ENCODE measurements around the gene ALOX15.
"Not testable (repeated sequence)": the region's sequence is repeated elsewhere in the genome, so short reads cannot be mapped to it uniquely, and the experiment has no call there.

The ALOX15 gene

DNA sequence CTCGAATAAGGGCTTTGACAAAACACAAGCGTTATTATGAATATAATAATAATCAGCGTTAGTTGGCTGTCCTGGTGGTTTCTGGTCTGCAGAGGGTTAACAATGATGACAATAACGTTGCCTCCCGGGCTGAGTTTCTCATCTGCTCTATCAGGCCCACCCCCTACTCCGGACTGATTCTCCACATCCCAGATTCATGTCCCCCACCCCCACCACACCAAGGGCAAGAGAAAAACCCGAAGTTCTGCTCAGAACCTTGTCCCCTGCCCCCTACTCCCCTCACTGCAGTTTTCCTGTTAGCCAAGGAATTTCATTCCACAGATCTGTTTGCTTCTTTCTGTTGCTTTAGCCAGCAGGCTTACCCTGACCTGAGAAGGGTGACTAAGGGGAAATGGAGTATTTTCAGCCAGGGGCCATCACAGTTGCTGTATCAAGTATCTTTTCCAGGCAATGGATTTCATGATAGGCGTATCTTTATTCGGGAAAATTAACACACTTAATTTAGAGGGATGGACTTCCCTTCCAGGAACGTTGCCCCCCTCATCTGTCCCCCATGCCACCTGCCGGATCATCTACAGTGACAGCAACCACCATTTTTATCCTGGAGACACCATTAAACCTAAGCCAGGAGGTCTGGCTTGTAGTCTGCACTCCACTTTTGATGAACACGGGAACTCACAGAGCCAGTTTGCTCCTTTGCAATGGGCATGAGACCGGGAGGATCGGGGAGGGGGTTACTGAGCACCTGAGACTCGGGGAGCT, 23.7 kb downstream of the ALOX15 start:
- no peaks in the 10 kb centered on the region for H3K4me1 Mint-ChIP-seq
- H3K27ac Mint-ChIP-seq: no peak overlapping the region
- no peaks in the 10 kb centered on the region for H3K36me3 Mint-ChIP-seq (ENCODE audit: low read depth)
- H3K27me3 Mint-ChIP-seq: peaks cover 11% of the 10 kb centered on the region
- no peaks in the 10 kb centered on the region for H3K9me3 Mint-ChIP-seq
- DNase-seq (no peak), ATAC-seq (no peak)
- H3K4me3 Mint-ChIP-seq: no peak overlapping the region

DNA sequence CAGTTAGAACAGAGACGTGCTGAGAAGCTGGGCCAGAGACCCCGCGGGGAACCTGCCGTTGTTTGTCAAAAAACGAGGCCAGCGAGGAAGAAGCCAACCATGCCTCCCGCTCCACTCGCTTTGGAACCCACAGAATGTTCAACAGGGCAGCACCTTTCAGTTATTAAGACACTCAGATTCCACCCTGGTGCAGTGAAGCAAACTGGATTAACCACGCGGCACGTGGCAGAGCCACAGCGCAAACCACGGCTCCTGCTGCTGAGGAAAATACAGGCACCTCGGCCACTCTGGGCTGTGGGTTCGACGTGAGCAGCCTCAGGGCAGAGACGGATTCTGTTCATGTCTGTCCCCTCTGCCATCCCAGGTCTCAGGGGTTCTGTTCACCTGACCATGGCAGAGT, 24.4 kb downstream of the ALOX15 start:
- Mint-ChIP-seq H3K4me1 (no peaks in the 10 kb centered on the region), H3K9me3 (no peaks in the 10 kb centered on the region), H3K36me3 (ENCODE audit: low read depth) (no peaks in the 10 kb centered on the region), H3K27me3 (peaks cover 11% of the 10 kb centered on the region), H3K4me3 (no peak overlapping the region), H3K27ac (no peak overlapping the region)
- DNase-seq (no peak), ATAC-seq (no peak)

DNA sequence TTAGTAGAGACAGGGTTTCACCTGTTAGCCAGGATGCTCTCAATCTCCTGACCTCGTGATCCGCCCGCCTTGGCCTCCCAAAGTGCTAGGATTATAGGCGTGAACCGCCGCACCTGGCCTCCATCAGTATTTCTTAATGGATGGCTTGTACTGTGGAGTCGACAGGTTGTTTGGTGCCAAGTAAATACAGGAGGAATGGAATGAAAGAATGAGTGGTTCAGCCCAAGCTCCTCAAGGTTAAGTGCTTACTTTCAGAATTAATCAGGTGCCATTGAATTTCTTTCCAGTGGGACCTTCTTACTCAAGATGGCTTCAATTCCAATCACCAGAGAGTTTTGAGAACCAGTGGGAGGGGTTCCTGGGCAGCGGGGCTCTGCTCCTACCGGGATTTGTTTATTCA, 25.0 kb downstream of the ALOX15 start:
- Mint-ChIP-seq H3K27ac (no peak overlapping the region), H3K36me3 (ENCODE audit: low read depth) (no peaks in the 10 kb centered on the region), H3K27me3 (peaks cover 11% of the 10 kb centered on the region), H3K9me3 (no peaks in the 10 kb centered on the region), H3K4me3 (no peak overlapping the region), H3K4me1 (no peaks in the 10 kb centered on the region)
- DNase-seq (no peak), ATAC-seq (no peak)

DNA sequence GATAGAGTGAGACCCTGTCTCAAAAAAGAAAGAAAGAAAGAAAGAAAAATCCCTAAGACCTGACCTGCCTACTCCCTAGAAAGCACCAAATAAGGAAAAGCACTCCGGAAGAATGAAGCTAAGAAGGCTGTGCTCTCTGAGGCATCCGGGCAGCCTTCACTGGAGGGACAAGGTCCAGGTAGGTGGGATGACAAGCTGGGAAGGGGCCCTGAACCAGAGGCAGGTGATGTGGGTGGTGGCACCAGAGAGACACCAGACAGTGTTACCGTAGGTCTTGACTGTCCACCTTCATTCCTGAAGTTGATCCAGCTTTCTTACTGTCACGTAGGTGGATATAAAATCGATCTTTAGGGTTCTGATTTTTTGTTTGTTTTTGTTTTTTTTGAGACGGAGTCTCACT, 30.8 kb downstream of the ALOX15 start:
- no peak overlapping the region for H3K27ac Mint-ChIP-seq
- H3K27me3 Mint-ChIP-seq: peaks cover 14% of the 10 kb centered on the region
- no peak for ATAC-seq
- no peaks in the 10 kb centered on the region for H3K4me1 Mint-ChIP-seq
- no peaks in the 10 kb centered on the region for H3K36me3 Mint-ChIP-seq (ENCODE audit: low read depth)
- no peak for DNase-seq
- H3K4me3 Mint-ChIP-seq: no peak overlapping the region
- H3K9me3 Mint-ChIP-seq: no peaks in the 10 kb centered on the region

DNA sequence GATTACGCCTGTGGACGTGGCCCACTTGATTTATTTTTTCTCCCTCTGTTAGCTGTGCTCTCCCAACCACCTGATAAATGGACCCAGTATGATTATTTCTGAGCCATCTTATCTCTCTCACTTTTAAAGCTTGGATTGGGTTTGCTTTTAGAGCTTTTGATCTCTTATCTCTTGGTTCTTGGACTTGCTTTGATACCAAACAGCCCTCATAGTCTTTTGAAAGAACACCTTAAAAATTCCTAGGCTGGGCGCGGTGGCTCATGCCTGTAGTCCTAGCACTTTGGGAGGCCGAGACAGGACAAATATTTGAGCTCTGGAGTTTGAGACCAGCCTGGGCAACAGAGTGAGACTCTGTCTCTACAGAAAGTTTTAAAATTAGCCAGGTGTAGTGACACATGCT, 31.3 kb downstream of the ALOX15 start:
- no peak overlapping the region for H3K4me3 Mint-ChIP-seq
- no peaks in the 10 kb centered on the region for H3K9me3 Mint-ChIP-seq
- no peak for ATAC-seq
- H3K36me3 Mint-ChIP-seq (ENCODE audit: low read depth): no peaks in the 10 kb centered on the region
- H3K27me3 Mint-ChIP-seq: peaks cover 12% of the 10 kb centered on the region
- no peak overlapping the region for H3K27ac Mint-ChIP-seq
- H3K4me1 Mint-ChIP-seq: no peaks in the 10 kb centered on the region
- DNase-seq: no peak

DNA sequence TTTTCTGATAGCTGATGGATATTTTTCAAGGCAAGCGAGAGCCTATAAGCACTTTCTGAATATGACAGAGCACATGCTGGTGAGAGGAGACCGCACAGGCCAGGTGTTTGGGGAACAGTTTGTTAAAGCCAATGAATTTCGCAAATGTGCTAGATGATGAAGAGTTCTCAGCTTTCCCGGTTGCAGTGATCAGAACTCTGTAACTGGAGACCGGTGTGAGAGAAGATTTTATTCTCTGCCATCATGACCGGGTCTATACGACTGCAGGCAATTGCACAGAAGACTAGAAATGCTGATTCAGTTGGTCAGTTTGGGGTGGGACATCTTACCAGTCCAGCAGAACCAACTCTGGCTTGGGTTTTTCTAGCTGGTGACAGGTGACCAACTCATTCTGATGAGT, 31.7 kb downstream of the ALOX15 start:
- Mint-ChIP-seq H3K4me3 (no peak overlapping the region), H3K36me3 (ENCODE audit: low read depth) (no peaks in the 10 kb centered on the region), H3K9me3 (no peaks in the 10 kb centered on the region), H3K27me3 (peaks cover 12% of the 10 kb centered on the region), H3K4me1 (no peaks in the 10 kb centered on the region), H3K27ac (no peak overlapping the region)
- no peak for ATAC-seq
- no peak for DNase-seq

DNA sequence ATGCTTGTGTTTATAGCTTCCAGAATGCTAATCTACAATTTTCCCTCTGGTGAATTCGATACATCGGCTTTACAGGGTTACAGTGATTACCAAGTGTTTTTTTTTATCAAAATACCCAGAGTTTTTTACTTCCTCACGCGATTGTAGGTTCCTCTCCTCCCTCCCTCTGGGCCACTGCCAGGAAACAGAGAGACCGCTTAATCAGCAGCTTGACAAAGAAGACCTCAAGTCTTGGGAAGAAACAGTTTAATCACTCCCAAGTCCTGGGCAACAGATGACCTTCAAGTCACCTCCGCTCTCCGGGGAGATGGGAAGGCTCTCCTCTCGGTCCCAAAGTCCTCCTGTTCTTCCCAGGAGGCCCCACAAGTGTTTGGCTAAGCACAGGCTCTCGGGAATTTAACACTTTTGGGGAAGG, 33.7 kb downstream of the ALOX15 start:
- ATAC-seq: no peak
- no peaks in the 10 kb centered on the region for H3K9me3 Mint-ChIP-seq
- no peak overlapping the region for H3K27ac Mint-ChIP-seq
- no peaks in the 10 kb centered on the region for H3K36me3 Mint-ChIP-seq (ENCODE audit: low read depth)
- DNase-seq: no peak
- H3K4me1 Mint-ChIP-seq: no peaks in the 10 kb centered on the region
- no peak overlapping the region for H3K4me3 Mint-ChIP-seq
- peaks cover 10% of the 10 kb centered on the region for H3K27me3 Mint-ChIP-seq

DNA sequence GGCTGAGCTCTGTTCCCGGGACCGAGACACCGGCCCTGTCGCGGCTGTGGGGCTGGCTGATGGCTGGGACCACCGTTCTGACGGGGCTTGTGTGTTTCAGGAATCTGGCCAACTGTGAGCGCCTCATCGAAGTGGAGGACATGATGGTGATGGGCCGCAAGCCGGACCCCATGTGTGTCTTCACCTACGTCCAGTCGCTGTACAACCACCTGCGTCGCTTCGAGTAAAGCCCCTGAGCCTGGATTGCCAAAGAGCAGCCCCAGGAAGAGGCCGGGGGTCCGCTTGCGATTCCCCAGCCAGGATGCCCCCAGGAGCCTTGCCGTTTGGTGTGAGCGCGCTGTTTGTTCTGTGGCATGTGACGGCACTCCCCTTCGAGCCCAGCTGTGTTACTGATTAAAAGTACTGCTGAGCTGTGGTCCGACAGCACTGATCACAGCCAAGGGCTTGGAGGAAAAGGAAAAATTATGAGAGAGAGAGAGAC, 34.2 kb downstream of the ALOX15 start:
- ATAC-seq (no peak), DNase-seq (no peak)
- Mint-ChIP-seq H3K4me3 (no peak overlapping the region), H3K27me3 (peaks cover 10% of the 10 kb centered on the region), H3K36me3 (ENCODE audit: low read depth) (no peaks in the 10 kb centered on the region), H3K27ac (no peak overlapping the region), H3K4me1 (no peaks in the 10 kb centered on the region), H3K9me3 (no peaks in the 10 kb centered on the region)

DNA sequence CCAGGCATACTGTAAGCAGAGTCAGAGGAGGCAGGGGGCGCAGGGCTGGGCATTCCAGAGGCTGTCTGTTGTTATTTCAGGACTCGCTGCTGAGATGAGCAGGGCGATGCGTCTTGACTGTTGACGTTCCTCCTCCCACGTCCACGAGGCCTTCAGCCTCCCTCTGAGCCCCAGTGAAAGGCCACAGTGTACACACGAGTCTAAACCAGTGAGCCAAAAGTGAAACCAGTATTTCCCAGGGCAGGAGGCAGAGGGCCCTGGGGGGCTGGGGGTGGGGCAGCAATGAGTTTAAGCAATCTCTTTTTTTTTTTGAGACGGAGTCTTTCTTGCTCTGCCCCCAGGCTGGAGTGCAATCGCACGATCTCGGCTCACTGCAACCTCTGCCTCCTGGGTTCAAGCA, 35.7 kb downstream of the ALOX15 start:
- DNase-seq (no peak), ATAC-seq (no peak)
- no peaks in the 10 kb centered on the region for H3K4me1 Mint-ChIP-seq
- no peaks in the 10 kb centered on the region for H3K9me3 Mint-ChIP-seq
- no peaks in the 10 kb centered on the region for H3K36me3 Mint-ChIP-seq (ENCODE audit: low read depth)
- H3K4me3 Mint-ChIP-seq: no peak overlapping the region
- no peak overlapping the region for H3K27ac Mint-ChIP-seq
- H3K27me3 Mint-ChIP-seq: peaks cover 10% of the 10 kb centered on the region

DNA sequence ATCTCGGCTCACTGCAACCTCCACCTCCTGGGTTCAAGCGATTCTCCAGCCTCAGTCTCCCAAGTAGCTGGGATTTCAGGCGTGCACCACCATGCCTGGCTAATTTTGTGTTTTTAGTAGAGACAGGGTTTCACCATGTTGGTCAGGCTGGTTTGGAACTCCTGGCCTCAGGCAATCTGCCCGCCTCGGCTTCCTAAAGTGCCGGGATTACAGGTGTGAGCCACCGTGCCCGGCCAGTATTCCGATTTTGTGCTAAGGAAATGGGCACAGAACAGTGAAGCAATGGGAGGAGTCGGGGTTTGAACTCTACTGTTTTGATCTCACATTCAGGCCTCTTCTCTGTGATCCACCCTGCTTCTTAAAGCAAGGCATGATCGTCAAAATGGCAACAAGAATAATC, 36.7 kb downstream of the ALOX15 start:
- not testable (repeated sequence) for H3K36me3 Mint-ChIP-seq (ENCODE audit: low read depth); DNase-seq; H3K9me3 Mint-ChIP-seq; ATAC-seq; H3K4me1 Mint-ChIP-seq; H3K4me3 Mint-ChIP-seq; H3K27ac Mint-ChIP-seq
- H3K27me3 Mint-ChIP-seq: peaks cover 10% of the 10 kb centered on the region

DNA sequence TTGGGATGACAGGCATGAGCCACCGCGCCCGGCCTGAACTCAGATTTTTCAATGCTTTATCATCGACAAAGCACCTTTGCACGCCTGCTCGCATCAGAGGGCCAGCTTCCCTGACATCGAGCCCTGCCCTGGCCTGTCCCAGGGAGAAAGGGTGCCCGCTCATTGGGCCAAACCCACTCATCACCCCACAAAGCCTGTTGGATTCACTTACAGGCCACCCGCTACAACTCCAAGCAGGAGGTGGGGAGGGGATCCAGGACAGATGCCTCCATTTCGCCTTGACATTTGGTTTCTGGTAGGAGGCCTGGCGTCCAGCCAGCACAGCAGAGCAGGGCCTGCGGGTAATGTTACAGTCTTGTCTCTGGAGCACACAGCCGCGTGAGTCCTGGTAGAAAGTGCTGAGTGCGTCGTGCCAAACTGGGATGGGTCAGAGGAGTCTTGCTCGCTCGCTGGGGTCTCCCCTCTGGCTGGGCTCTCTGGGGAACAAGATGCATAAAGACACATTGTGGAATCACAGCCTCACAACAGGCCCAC, 37.3 kb downstream of the ALOX15 start:
- peaks cover 9% of the 10 kb centered on the region for H3K27me3 Mint-ChIP-seq
- H3K27ac Mint-ChIP-seq: no peak overlapping the region
- no peaks in the 10 kb centered on the region for H3K36me3 Mint-ChIP-seq (ENCODE audit: low read depth)
- H3K4me1 Mint-ChIP-seq: no peaks in the 10 kb centered on the region
- no peak overlapping the region for H3K4me3 Mint-ChIP-seq
- no peaks in the 10 kb centered on the region for H3K9me3 Mint-ChIP-seq
- ATAC-seq: no peak
- DNase-seq: no peak

DNA sequence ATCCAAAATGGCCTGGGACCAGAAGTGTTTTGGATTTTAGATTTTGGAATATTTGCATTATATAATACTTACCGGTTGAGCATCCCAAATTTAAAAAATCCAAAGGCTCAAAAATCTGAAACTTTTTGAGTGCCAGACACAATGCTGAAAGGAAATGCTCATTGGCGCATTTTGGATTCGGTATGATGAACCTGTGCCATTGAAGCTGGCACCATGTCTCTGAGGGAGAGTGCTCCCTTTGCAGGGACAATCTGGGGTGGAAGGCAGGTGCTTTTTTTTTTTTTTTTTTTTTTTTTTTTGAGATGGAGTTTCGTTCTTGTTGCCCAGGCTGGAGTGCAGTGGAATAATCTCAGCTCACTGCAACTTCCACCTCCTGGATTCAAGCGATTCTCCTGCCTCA, 39.4 kb downstream of the ALOX15 start:
- Mint-ChIP-seq H3K27ac (no peak overlapping the region), H3K36me3 (ENCODE audit: low read depth) (no peaks in the 10 kb centered on the region), H3K4me1 (no peaks in the 10 kb centered on the region), H3K27me3 (peaks cover 2% of the 10 kb centered on the region), H3K9me3 (no peaks in the 10 kb centered on the region), H3K4me3 (no peak overlapping the region)
- DNase-seq (no peak), ATAC-seq (no peak)

DNA sequence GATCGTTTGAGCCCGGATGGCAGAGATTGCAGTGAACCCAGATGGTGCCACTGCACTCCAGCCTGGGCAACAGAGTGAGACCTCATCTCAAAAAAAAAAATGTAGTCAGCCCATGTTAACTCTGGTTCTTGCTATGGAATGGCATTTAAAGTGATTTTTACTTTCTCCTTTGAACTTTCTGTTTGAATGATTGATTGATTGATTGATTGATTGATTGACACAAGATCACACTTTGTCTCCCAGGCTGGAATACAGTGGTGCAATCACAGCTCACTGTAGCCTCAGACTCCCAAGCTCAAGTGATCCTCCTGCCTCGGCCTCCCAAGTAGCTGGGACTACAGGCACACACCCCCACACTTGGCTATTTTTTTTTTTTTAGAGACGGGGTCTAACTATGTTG, 40.2 kb downstream of the ALOX15 start:
- no peak overlapping the region for H3K4me3 Mint-ChIP-seq
- no peaks in the 10 kb centered on the region for H3K9me3 Mint-ChIP-seq
- no peaks in the 10 kb centered on the region for H3K36me3 Mint-ChIP-seq (ENCODE audit: low read depth)
- H3K27ac Mint-ChIP-seq: no peak overlapping the region
- H3K27me3 Mint-ChIP-seq: no peaks in the 10 kb centered on the region
- no peaks in the 10 kb centered on the region for H3K4me1 Mint-ChIP-seq
- ATAC-seq (no peak), DNase-seq (no peak)

DNA sequence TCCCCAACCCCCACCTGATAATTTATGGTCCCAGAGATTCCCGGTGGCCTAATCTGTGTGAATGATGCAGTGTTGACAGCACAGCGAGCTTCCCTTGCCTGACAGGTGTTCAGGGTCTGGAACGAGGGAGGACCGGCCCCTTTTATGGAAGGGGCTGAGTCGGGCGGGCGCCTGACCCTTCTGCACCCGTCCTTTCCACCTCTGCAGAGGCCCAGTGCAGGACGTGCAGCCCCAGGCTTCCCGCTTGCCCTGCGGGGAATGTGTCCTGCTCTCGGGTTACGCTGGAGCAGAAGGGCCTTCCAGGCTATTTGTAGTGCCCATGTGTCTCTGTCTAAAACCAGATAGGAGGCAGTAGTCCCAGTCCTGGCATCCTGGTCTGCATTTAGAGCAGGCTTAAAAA, 40.9 kb downstream of the ALOX15 start:
- no peak for DNase-seq
- no peaks in the 10 kb centered on the region for H3K36me3 Mint-ChIP-seq (ENCODE audit: low read depth)
- H3K27ac Mint-ChIP-seq: no peak overlapping the region
- H3K4me3 Mint-ChIP-seq: no peak overlapping the region
- H3K27me3 Mint-ChIP-seq: no peaks in the 10 kb centered on the region
- no peaks in the 10 kb centered on the region for H3K9me3 Mint-ChIP-seq
- ATAC-seq: no peak
- no peaks in the 10 kb centered on the region for H3K4me1 Mint-ChIP-seq

DNA sequence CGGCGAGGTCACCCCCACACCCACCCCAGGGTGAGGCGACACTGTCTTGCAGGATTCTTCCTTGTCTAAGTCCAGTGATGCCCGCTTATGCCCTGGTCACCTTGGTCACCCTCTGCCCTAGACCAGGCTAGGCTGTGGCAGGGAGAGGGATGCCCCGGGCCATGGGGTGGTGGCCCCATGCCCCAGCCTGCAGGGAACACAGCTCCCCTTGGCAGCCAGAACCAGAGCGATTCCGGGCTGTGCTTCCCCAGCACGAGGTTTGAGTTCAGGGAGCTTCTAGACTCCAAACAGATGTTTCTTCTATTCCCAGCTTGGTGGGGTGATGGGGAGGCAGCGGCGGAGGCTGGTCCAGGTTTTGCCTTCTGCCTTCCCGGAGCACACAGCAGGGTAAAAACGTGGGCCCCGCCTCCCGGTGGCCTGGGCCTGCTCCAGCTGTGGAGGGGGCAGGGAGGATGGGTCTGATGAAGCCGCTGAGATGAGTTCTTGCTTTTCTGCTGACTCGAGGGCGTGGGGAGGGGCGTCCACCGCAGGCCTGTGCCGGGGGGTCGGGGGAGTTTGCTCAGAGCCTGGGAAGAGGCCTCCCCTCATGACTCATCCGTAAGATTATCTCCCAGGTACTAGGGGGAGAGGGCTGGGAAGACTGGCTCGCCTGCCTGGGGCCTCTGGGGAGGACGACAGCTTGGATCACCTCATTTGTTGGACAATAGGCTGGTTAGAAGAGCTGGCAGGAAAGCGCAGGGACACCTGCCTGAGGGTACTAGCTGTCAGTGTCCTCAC, 41.8 kb downstream of the ALOX15 start:
- no peak for DNase-seq
- Mint-ChIP-seq H3K36me3 (ENCODE audit: low read depth) (no peaks in the 10 kb centered on the region), H3K27me3 (no peaks in the 10 kb centered on the region), H3K9me3 (no peaks in the 10 kb centered on the region), H3K4me3 (no peak overlapping the region), H3K4me1 (peaks cover 3% of the 10 kb centered on the region), H3K27ac (no peak overlapping the region)
- no peak for ATAC-seq
